ENCODE data around the gene RPUSD1.
"Not testable (repeated sequence)": the region's sequence is repeated elsewhere in the genome, so short reads cannot be mapped to it uniquely, and the experiment has no call there.

Gene RPUSD1

DNA sequence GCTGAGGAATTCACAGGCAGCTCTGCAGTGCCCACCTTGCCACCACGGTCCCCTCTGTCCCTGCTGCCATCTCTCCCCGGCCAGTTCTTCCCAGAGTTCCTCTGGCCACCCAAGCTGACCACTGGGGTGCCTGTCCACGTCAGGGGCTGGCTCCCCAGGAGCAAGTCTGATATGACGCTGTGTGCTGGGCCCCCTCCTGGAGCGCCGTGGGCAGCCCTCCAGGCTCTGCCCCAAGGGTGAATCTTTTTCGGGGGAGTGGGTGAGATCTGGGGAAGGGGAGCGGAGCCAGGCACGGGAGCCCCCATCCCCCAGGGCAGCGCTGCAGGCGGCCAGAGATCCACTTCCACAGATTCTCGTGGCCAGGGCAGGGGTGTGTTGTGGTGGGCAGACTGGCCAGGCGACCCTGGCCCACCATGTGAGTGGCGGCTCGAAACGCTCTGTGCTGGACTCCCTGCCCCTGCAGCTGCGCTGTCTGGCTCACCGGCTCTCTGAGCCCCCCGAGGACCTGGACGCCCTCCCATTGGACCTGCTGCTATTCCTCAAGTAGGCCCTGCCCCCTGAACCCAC lies 23.9 kb downstream of the RPUSD1 start:
- DNase-seq, result no peak

DNA sequence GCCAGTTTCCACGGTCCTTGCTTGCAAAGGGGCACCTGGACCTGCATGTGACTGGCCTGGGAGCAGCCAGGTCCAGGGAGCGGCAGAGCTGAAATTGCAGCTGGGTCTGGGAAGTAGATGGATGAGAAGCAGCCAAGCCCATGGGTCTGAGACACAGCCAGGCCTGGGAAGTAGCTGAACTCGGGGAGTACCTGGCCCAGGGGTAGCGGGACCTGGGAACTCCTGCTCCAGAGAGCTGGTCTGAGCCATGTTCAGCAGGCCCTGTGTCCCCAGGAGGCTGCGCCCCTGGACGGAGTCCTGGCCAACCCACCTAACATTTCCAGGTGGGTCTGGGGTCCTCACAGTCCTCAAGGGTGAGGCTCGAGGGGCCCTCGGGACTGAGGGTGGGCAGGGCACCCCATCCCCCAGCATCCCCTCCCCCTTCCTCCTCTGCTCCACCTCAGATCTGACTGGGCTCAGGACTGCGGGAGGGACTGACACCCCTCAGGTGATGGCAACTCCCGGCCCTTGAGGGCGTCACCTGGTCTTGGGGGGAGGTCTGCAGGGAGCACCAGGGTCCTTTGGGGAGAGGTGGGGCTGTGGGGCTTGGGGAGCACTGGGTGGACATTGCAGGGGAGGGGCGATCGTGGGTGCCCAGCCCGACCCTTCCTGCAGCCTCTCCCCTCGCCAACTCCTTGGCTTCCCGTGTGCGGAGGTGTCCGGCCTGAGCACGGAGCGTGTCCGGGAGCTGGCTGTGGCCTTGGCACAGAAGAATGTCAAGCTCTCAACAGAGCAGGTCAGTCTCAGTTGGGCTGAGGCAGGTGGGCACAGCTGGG lies 24.6 kb downstream of the RPUSD1 start:
- DNase-seq, result no peak

DNA sequence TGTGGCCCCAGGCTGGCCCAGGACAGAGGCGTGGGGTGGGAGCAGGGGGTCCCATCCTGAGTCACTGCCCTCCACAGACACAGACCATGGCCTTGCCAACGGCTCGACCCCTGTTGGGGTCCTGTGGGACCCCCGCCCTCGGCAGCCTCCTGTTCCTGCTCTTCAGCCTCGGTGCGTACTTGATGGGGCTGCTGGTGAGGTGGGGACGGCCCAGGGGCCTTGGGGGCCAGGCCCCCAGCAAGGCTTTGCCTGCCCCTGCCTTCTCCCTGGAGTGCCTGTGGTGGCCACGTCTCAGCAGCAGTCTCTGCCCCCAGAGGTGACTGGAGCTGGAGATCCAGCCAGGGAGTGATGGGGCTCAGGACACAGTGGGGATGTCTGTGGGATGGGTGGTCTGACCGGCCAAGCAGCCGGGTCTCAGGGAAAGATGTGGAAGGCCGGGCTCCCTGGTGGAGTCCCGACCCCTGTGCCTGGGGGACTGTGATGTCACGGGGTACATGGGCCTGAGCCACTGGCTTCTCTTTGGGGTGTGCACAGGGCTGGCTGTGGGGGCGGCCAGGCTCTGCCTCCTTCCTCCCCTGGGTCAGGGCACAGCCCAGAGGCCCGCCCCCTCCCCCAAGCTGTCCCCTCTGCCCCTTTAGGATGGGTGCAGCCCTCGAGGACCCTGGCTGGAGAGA lies 25.4 kb downstream of the RPUSD1 start:
- no peak for DNase-seq

DNA sequence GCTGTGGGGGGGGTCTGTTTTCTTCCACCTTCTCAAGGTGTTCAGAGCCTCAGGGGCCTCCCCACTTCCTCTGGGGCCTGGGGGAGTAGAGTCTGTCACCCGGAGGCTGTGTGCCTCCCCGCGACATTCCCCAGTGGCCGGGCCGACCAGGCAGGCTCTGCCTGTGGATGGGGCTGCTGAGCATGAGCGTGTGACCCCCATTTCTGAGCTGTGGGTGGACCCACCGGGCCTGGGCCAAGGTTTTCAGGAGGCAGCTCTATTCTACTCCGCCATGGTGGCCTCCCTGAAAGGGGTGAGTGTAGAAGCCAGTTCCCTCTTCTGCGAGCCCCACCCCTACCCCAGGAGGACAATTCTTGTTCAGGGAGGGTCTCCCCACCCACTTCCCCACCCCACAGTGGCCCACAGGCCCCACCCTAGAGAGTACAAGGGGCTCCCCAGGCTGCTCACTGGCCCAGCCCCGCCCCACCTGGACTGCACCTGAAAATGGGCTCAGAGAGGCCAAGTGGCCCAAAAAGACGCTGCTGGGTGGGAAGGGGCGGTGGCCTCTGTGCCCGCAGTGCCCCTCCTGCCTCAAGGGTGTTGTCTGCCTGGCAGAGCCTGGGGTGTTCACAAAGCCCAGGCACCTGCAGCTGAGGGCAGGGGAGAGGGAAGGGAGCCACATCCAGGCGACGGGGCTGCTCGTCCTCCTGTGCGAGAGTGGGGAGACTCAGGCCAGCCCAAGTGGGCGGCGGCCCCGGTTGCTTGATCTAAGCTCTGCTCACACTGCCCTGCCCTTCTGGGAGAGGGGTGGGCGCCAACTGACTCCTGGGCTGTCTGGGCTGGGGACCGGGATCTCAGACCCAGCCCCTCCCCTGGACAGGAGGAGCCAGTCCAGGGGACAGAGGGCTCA lies 26.3 kb downstream of the RPUSD1 start:
- no peak for DNase-seq

DNA sequence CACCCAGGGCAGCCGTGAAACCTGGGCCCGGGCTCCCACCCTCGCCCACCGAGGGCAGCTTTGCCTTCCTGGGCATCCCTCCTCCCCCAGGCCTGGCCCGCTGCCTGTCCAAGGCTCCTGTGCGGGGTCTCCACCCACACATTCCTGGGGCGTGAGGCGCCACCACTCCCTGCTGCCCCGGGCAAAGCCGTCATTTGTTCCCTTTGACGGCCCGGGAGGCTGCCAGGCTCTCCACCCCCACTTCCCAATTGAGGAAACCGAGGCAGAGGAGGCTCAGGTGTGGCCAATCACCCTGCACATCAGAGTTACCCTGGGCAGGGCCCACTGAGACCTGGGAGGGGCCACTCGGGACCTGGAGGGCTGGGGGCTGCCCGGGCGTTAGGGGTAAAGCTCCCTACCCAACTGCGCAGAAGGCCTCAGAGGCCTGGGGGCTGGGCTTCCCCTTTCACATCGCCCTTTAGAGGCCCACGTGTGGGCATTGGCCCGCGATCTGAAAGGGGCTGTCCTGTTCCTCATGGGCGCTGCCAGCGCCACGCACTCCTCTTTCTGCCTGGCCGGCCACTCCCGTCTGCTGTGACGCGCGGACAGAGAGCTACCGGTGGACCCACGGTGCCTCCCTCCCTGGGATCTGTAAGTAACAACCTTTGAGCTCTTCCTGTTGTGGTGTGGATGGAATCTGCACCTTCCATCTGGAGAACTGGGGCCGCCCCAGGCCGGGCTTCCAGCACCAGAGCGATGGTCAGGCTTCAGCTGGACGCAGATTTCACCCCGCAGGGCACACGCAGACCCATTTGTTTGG lies 27.4 kb downstream of the RPUSD1 start, which contains the start of gene MSLN:
Gene MSLN (plus strand): TSS at position 190 of the 799 bp plus-strand sequence. CDS start 1,947 bp downstream, outside the sequence.
- no peak for DNase-seq

DNA sequence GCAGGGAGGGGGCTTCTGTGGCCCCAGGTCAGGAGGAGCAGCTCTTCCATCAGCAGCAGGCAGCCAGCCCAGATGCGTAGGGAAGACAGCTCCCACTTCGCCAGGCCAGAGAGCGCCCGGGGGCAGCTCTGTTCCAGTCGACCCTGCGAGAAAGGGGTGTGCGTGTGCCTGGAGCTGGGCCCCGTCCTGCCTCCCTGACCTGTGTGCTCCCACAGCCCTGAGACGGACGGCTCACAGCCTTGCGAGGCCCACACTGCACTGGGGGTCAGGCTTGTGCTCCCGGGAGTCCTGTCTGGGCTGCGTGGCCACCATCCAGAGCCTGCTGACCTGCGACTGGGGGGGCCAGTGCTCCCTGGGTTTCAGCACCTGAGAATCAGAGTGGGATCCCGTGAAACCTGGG lies 28.1 kb downstream of the RPUSD1 start:
- DNase-seq, result no peak

DNA sequence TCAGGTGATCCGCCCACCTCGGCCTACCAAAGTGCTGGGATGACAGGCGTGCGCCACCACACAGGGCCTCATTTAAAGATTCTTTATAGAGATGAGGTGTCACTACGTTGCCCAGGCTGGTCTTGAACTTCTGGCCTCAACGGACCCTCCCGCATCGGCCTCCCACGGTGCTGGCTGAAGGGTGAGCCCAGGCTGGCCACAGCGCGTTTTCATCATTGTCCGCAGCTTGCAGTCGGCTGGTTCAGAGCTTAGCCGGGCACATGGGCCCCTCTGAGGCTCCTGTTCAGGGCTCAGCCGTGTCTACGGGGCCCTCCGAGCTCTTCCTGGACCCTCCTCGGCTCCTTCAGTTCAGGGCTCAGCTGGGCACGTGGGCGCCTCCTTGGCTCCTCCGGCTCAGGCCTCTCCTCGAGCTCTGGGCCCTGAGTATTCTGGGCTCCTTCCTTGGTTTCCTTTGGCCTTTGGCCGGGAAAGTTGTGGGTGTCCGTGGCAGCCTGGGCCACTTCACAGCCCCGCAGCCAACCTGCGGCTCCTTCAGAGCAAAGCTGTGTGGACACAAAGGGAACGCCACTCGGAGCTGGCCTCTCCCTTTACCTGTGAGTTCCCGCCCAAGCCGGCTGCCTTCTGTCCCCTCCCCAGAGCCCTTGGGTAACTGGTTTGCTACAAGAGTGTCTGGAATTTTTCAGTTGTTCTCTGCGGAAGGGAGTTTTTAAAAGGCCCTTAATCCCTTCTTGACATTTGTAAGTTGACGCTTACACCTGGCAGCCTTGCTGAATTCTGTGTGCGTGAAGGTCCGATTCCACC lies 28.9 kb downstream of the RPUSD1 start:
- no peak for DNase-seq

DNA sequence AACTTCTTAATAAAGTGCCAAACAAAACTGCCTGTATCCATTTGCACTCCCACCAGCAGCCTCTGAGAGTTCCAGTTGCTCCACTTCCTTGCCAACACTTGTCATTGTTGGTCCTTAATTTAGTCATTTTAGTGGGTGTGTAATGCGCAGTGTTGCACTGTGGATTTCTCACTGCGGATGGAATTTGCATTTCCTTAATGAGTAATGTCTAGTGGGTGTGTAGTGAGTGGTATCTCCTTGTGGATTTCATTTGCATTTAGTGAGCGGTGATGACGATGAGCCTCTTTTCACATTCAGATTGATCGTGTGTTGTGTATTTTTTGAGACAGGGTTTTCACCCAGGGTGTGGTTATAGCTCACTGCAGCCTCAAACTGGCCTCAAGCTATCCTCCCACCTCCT lies 31.8 kb downstream of the RPUSD1 start:
- DNase-seq, result no peak

DNA sequence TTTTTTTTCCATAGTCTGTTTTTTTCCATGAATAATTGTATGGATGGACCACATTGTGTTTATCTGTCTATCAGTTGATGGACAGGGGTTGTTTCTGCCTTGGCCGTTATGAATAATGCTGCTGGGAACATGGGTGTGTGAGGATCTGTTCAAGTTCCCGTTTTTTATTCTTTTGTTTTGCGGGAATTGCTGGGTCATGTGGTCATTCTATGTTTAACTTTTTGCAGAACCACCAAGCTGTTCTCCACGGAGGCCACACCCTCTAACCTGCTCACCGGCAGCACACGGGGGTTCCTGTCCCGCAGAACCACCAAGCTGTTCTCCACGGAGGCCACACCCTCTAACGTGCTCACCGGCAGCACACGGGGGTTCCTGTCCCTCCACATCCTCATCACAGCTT lies 33.5 kb downstream of the RPUSD1 start:
- DNase-seq, result no peak

DNA sequence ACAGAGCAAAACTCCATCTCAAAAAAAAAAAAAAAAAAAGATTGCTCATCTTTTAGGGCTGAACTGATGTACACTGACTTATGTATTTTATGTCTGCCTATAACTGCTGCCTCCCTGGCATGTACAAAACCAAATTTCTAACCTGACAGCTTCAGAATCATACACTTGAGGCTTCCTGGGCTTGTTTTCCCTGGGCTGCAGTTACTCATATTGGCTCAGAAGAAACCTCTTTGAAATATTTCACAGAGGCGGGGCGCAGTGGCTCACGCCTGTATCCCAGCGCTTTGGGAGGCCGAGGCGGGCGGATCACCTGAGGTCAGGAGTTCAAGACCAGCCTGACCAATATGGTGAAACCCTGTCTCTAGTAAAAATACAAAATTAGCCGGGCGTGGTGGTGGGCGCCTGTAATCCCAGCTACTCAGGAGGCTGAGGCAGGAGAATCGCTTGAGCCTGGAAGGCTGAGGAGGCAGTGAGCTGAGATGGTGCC lies 34.0 kb downstream of the RPUSD1 start:
- not testable (repeated sequence) for DNase-seq

DNA sequence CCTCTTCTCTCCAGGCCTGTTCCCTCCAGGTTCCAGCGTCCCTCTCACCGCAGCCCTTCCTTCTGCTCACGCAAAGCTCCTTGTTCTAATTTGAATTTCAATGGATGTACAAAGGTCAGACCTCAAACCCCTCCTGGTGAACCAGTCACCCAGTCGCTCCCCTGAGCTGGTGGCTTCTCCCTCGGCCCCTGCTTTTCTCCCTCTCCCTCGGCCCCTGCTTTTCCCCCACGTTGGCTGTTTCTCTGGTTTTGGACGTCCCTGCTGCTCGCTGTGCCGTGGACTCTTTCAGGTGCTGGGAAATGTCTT lies 36.2 kb downstream of the RPUSD1 start:
- no peak for DNase-seq

DNA sequence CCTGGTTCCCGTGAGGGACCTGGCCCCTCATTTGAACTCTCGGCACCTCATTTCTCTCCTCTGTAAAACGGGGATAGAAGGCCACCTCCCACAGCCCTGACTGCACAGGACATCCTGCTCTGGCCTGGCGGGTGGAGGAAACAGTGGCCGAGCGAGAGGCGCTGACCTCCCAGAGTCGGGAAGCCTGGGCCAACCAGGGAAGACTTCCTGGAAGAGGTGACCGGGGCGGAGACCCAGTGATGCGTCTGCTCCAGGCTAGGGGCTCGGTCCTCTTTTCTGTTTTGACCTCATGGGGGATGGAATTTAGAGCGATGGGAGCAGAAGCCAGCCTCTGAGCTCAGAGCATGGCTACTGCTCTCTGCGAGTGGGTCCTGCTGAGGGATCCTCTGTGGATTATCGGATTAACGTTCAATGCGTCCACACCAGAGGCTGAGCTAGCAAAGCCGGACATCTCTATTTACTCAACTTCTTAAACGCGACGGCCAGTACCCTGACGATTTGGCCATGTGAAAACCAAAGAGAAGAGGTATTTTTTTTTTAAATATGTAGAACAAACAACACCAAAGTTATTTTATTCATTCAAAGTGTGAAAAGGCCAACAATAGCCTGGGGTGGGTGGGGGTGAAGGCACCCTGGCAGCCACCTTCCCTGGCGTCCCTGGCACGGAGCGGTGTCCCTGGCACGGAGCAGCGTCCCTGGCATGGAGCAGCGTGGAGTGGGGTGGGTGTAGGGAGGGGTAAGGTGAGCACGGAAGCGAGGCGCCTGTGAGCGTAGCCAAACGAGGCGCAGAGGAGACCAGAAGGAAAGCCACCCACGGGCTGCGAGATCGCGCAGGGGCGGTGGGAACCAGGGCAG lies 36.8 kb downstream of the RPUSD1 start:
- no peak for DNase-seq

DNA sequence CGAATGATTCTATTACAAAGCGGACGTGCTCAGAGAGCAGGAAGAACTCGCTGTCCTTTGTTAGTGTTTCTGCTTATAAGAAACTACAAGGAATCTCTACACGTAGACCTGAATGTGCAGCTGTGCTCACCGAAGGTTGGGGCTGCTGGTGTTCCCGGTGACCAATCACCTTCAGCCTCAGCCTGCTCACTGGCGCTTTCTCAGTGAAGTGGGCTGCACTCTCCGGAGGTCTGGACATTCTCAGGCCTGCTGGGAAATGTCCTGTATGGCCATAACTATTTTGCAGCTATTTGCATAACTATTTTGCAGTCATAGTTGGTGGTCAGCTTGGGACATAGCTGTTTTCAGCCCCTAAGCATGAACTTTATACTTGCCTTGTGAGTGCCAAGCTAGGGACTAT lies 37.7 kb downstream of the RPUSD1 start:
- DNase-seq, result no peak

DNA sequence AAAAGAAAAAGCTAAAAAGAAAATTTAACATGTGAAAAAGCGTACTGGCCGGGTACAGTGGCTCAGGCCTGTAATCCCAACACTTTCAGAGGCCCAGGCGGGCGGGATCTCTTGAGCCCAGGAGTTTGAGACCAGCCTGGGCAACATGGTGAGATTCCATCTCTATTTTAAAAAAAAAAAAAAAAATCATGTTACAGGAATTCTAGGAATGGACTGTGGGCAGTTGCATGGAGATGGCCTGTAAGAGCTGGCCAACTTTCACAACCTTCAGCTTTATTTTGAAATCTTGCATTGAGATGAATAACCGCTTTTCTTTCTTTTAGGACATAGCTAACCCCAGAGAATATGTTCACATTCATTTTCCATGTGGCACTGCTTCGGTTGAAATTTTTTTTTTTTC lies 39.2 kb downstream of the RPUSD1 start:
- DNase-seq, result no peak

DNA sequence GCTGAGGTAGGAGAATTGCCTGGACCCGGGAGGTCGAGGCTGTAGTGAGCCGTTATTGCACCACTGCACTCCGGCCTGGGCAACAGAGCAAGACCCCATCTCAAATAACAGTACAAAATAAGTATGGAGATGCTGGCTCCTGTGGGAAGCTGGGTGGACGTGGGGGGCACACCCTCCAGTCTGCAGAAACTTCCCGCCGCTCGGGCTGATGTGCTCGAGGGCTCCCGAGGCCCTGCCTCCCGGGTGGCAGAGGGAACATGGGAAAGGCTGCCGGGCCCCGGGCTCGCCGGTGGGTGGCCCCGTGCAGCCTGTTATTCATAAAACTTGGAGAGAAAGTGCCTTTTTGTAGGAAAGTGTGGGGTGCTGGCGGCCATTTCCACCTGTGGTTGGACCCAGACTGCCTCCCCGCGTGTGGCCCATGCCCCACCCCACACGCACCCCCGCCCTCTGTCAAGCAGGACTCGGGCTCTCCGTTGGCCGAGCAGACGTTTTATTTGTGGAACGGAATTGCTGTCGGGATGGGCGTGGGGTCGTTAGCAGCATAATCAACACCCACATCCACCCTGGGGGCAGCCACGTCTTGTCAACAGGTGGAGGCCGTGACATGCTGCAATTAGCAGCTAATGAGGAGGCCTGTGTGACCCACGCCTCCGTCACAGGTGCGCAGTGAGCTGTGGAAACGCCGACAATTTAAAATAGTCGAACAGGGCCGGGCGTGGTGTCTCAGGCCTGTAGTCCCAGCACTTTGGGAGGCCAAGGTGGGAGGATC lies 40.0 kb downstream of the RPUSD1 start:
- DNase-seq, result no peak

DNA sequence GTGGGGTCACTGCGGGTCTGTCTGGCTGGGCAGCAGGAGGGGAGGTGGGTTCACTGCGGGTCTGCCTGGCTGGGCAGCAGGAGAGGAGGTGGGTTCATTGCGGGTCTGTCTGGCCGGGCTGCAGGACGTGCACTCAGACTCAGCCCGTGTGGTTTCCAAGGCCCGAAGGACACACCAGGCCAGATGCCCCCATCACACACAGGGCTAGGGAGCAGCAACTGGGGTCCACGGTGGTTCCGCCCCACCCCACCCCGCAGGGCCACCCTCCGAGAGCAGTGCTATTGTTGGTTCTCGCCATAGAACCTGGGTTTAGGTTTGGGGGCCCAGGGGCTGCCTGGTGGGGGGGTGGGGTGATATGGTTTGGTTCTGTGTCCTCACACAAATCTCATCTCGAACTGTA lies 41.5 kb downstream of the RPUSD1 start:
- no peak for DNase-seq

DNA sequence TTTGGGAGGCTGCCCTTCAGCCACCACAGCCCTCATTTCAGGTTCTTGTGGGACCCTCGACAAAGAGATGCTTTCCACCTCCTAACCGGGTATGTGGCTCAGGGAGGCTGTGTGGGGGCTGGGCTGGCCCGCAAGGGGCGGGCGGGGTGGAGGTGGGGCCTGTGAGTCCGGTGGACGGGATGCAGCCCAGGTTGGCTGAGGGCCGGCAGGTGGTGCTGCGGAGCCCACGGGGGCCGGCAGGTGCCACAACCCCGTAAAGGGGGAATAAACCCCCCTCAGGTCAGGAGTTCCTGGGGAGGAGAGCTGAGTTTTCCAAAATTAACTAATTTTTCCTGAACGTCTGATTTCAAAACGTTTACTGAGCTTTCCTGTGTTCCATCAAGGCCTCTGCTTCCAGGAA lies 42.4 kb downstream of the RPUSD1 start:
- peak; percentile 39 for DNase-seq

DNA sequence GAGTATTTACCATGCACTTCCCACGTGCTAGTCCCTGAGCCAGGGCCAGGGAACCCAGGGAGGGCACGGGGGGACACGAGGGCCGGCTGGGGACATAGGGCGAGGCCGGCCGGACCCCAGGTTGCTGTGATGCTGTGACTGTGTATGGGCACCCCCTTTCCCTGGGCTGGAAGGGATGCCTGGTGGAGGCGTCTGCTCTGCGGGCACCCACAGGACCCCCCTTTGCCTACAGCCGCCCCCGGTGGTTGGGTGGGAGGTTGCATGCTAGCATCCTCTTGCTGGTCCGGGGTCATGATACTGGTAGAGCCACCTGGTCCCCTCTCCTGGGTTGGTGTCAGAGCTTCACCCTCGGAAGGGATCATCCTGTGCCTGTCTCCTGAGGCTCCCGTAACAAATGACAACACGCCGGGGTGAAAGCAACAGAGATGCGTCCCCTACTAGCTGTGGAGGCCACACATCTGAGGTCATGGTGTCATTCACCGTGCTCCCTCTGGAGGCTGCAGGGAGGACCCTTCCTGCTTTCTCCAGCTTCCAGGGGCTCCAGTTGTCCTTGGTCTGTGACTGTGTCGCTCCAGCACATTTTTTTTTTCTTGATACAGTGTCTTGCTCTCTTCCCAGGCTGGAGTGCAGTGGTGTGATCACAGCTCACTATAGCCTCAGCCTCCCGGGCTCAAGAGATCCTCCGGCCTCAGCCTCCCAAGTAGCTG lies 44.2 kb downstream of the RPUSD1 start:
- DNase-seq, result peak; percentile 40

DNA sequence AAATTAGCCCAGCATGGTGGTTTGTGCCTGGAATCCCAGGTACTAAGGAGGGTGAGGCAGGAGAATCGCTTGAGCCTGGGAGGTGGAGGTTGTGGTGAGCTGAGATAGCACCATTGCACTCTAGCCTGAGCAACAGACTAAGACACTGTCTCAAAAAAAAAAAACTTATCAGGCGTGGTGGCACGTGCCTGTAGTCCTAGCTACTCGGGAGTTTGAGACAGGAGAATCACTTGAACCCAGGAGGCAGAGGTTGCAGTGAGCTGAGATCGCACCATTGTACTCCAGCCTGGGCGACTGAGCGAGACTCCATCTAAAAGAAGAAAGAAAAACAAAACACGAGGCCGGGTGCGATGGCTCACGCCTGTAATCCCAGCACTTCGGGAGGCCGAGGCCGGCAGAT lies 45.3 kb downstream of the RPUSD1 start:
- not testable (repeated sequence) for DNase-seq

Measured in activated CD4-positive, alpha-beta T cell treated with anti-CD3 and anti-CD28 coated beads for 48 hours (primary cell).